CD4-positive, alpha-beta memory T cell (primary cell): ENCODE data around the gene DUS3L. TPM values are rescaled to one million over a fixed set of nuclear protein-coding genes. Genes with fewer than 3 reads are reported as not detected.

ENCODE experiments used
- CTCF ChIA-PET: fragments of 350-600 bp; sonication (Branson Sonifier 250); formaldehyde crosslinking; loops from one replicate; lab custom pipeline; 2021; ENCODE audit warnings: inconsistent platforms; ENCODE audit not compliant: partially characterized antibody; lab: Charles Lee
- POLR2A ChIA-PET: fragments of 350-600 bp; sonication (Branson Sonifier 250); formaldehyde crosslinking; loops from one replicate; lab custom pipeline; 2021; ENCODE audit not compliant: partially characterized antibody; lab: Charles Lee
- DNase-seq, 5 donors: peaks; one replicate each; pipeline versions ENCODE4 v3.0.0 to v3.0.0-alpha.2; 2020 to 2022; ENCODE audit warnings: mixed read lengths in 1 of 5
- H3K27ac ChIP-seq: one replicate; pipeline ENCODE4 v1.7.0; 2013; ENCODE audit warnings: low read depth, low read length
- H3K27me3 ChIP-seq: 2 replicates; pipeline ENCODE4 v1.7.0; 2013; ENCODE audit warnings: mild to moderate bottlenecking, low read length, moderate library complexity; ENCODE audit not compliant: insufficient read depth
- H3K36me3 ChIP-seq: 2 replicates; pipeline ENCODE4 v1.7.0; 2013; ENCODE audit warnings: mild to moderate bottlenecking, low read length, moderate library complexity; ENCODE audit not compliant: insufficient read depth
- H3K4me1 ChIP-seq: 2 replicates; pipeline ENCODE4 v1.7.0; 2013; ENCODE audit warnings: mild to moderate bottlenecking, low read length, moderate library complexity; ENCODE audit not compliant: insufficient read depth
- H3K4me3 ChIP-seq, 2 donors: one replicate each; pipeline ENCODE4 v1.7.0; 2013; ENCODE audit warnings: low read length in 2 of 2, mild to moderate bottlenecking in 1 of 2
- H3K9me3 ChIP-seq, 2 donors: one replicate each; pipeline ENCODE4 v1.7.0; 2013; ENCODE audit warnings: low read length in 2 of 2, control low read depth in 1 of 2; ENCODE audit not compliant: control insufficient read depth in 1 of 2
- H3K27ac Mint-ChIP-seq, 7 donors: one replicate each; pipeline ENCODE4 v1.8.0; 2020 to 2021; ENCODE audit warnings: mixed read lengths in 7 of 7, mild to moderate bottlenecking in 6 of 7, inconsistent platforms in 3 of 7, moderate library complexity in 3 of 7
- H3K27me3 Mint-ChIP-seq, 2 donors: one replicate each; pipeline ENCODE4 v1.8.0; 2020 to 2021; ENCODE audit warnings: mixed read lengths in 2 of 2
- H3K36me3 Mint-ChIP-seq, 2 donors: one replicate each; pipeline ENCODE4 v1.8.0; 2020 to 2021; ENCODE audit warnings: mixed read lengths in 2 of 2, inconsistent platforms in 1 of 2, mild to moderate bottlenecking in 1 of 2
- H3K4me1 Mint-ChIP-seq, 4 donors: one replicate each; pipeline ENCODE4 v1.8.0; 2020 to 2021; ENCODE audit warnings: mixed read lengths in 4 of 4, mild to moderate bottlenecking in 1 of 4
- H3K4me3 Mint-ChIP-seq, 8 donors: one replicate each; pipeline ENCODE4 v1.8.0; 2020 to 2021; ENCODE audit warnings: mixed read lengths in 8 of 8, mild to moderate bottlenecking in 7 of 8, moderate library complexity in 6 of 8, inconsistent platforms in 3 of 8
- H3K9me3 Mint-ChIP-seq, 8 donors: one replicate each; pipeline ENCODE4 v1.8.0; 2020 to 2021; ENCODE audit warnings: mixed read lengths in 8 of 8, mild to moderate bottlenecking in 5 of 8, inconsistent platforms in 3 of 8, moderate library complexity in 1 of 8
- intact Hi-C: fragments of 100-400 bp; cut with micrococcal nuclease; formaldehyde crosslinking; loops from one replicate; pipeline ENCODE4 v1.15.1; 2023
- polyA plus RNA-seq, 2 donors: library from polyadenylated mRNA; unstranded; fragments of 300-500 nt; fragmentation: Illumina TruSeq; gene quantifications; one replicate each; pipeline ENCODE4 v1.2.3, GENCODE V29; 2021
- total RNA-seq, 2 experiments: library from RNA; stranded (reverse); gene quantifications; one replicate each; pipeline ENCODE4 v1.2.3, GENCODE V29; 2021

The DUS3L gene
- total and polyA plus RNA-seq, 4 experiments from 2014 or later: 34.2 to 72.9 (median 47.7) TPM

- no peaks in the 10 kb centered on the region for H3K27me3 ChIP-seq
- H3K4me1 ChIP-seq: peaks cover 22% of the 10 kb centered on the region
- peaks cover 3 to 17% (median 10%) of the 10 kb centered on the region in 4 donors for H3K4me1 Mint-ChIP-seq
- peaks cover 0 to 3% of the 10 kb centered on the region in 2 donors for H3K36me3 Mint-ChIP-seq
- intact Hi-C loops: no loop called here
- no peaks in the 10 kb centered on the region for H3K36me3 ChIP-seq
- H3K4me3 Mint-ChIP-seq: peak overlapping the region; percentile 60 to 91 (median 84)
- DNase-seq: peak in 2 of 5 donors; percentile 16 to 68
- no peaks in the 10 kb centered on the region for H3K9me3 ChIP-seq
- H3K4me3 ChIP-seq: no peak overlapping the region
- peak overlapping the region; percentile 84 to 96 (median 89) for H3K27ac Mint-ChIP-seq
- peaks cover 0 to 2% (median 0%) of the 10 kb centered on the region in 8 donors for H3K9me3 Mint-ChIP-seq
- H3K27me3 Mint-ChIP-seq: peaks cover 0 to 3% of the 10 kb centered on the region in 2 donors
- no peak overlapping the region for H3K27ac ChIP-seq
- ChIA-PET POLR2A (interaction anchor here (0.9 to 3.2 kb wide), 5 partner anchors 18 to 135 kb away, joined by 6 to 54 read pairs (median 9); partner anchors contain the start of genes CATSPERD, DUS3L, LONP1 and NDUFA11), CTCF (interaction anchor here (2.9 kb wide), 1 partner anchor 23 kb away, joined by 22 read pairs; the partner anchor contains the start of gene NRTN)
Measured at GRCh38 chr19:5826531-5827341, 35.8 kb upstream of the DUS3L start.

- peaks cover 2 to 3% of the 10 kb centered on the region in 2 donors for H3K27me3 Mint-ChIP-seq
- H3K27ac Mint-ChIP-seq: no peak overlapping the region
- H3K4me3 ChIP-seq: no peak overlapping the region
- POLR2A ChIA-PET: no interaction called here
- no peaks in the 10 kb centered on the region for H3K27me3 ChIP-seq
- DNase-seq: no peak
- CTCF ChIA-PET: no interaction called here
- intact Hi-C loops: no loop called here
- peaks cover 0 to 5% (median 0%) of the 10 kb centered on the region in 8 donors for H3K9me3 Mint-ChIP-seq
- no peak overlapping the region for H3K27ac ChIP-seq
- peaks cover 3 to 17% (median 11%) of the 10 kb centered on the region in 4 donors for H3K4me1 Mint-ChIP-seq
- no peaks in the 10 kb centered on the region for H3K36me3 ChIP-seq
- H3K9me3 ChIP-seq: no peaks in the 10 kb centered on the region
- peaks cover 22% of the 10 kb centered on the region for H3K4me1 ChIP-seq
- H3K36me3 Mint-ChIP-seq: peaks cover 0 to 3% of the 10 kb centered on the region in 2 donors
- no peak overlapping the region for H3K4me3 Mint-ChIP-seq
Measured at GRCh38 chr19:5825178-5825577, 34.2 kb upstream of the DUS3L start.

- H3K27ac Mint-ChIP-seq: peak overlapping the region in 1 of 7 donors; percentile 48
- ChIA-PET POLR2A (no interaction called here), CTCF (no interaction called here)
- peak overlapping the region in 1 of 8 donors; percentile 15 for H3K4me3 Mint-ChIP-seq
- DNase-seq: no peak
- Histone ChIP-seq H3K4me3 (no peak overlapping the region), H3K4me1 (peaks cover 22% of the 10 kb centered on the region), H3K9me3 (no peaks in the 10 kb centered on the region), H3K27me3 (no peaks in the 10 kb centered on the region), H3K36me3 (no peaks in the 10 kb centered on the region), H3K27ac (no peak overlapping the region)
- intact Hi-C loops: no loop called here
- peaks cover 0 to 3% of the 10 kb centered on the region in 2 donors for H3K36me3 Mint-ChIP-seq
- H3K4me1 Mint-ChIP-seq: peaks cover 2 to 17% (median 11%) of the 10 kb centered on the region in 4 donors
- H3K27me3 Mint-ChIP-seq: peaks cover 2 to 3% of the 10 kb centered on the region in 2 donors
- peaks cover 0 to 5% (median 0%) of the 10 kb centered on the region in 8 donors for H3K9me3 Mint-ChIP-seq
Measured at GRCh38 chr19:5824751-5825150, 33.8 kb upstream of the DUS3L start.

GRCh38 chr19:5823579-5824281, 32.8 kb upstream of the DUS3L start:
- POLR2A ChIA-PET: no interaction called here
- intact Hi-C loops: no loop called here
- DNase-seq: no peak
- Histone ChIP-seq H3K27me3 (no peaks in the 10 kb centered on the region), H3K9me3 (no peaks in the 10 kb centered on the region), H3K4me1 (peaks cover 18% of the 10 kb centered on the region), H3K36me3 (no peaks in the 10 kb centered on the region), H3K4me3 (no peak overlapping the region), H3K27ac (no peak overlapping the region)
- CTCF ChIA-PET: interaction anchor here (1.4 kb wide), 1 partner anchor 20 kb away, joined by 4 read pairs; no protein-coding TSS in a partner anchor
- H3K36me3 Mint-ChIP-seq: peaks cover 0 to 3% of the 10 kb centered on the region in 2 donors
- H3K27me3 Mint-ChIP-seq: peaks cover 2 to 3% of the 10 kb centered on the region in 2 donors
- peaks cover 0 to 5% (median 0%) of the 10 kb centered on the region in 8 donors for H3K9me3 Mint-ChIP-seq
- no peak overlapping the region for H3K27ac Mint-ChIP-seq
- H3K4me1 Mint-ChIP-seq: peaks cover 2 to 17% (median 10%) of the 10 kb centered on the region in 4 donors
- H3K4me3 Mint-ChIP-seq: no peak overlapping the region

- Histone ChIP-seq H3K9me3 (no peaks in the 10 kb centered on the region), H3K36me3 (no peaks in the 10 kb centered on the region), H3K27me3 (no peaks in the 10 kb centered on the region), H3K4me1 (peaks cover 7% of the 10 kb centered on the region), H3K27ac (no peak overlapping the region), H3K4me3 (no peak overlapping the region)
- H3K9me3 Mint-ChIP-seq: peaks cover 0 to 5% (median 0%) of the 10 kb centered on the region in 8 donors
- ChIA-PET CTCF (interaction anchor here (0.6 to 1.4 kb wide), 3 partner anchors 12 to 18 kb away, joined by 3 to 4 read pairs (median 3); no protein-coding TSS in a partner anchor), POLR2A (no interaction called here)
- H3K4me3 Mint-ChIP-seq: no peak overlapping the region
- peaks cover 4 to 8% (median 6%) of the 10 kb centered on the region in 4 donors for H3K4me1 Mint-ChIP-seq
- intact Hi-C loops: no loop called here
- H3K27me3 Mint-ChIP-seq: peaks cover 0 to 2% of the 10 kb centered on the region in 2 donors
- no peaks in the 10 kb centered on the region for H3K36me3 Mint-ChIP-seq
- no peak for DNase-seq
- H3K27ac Mint-ChIP-seq: no peak overlapping the region
Measured at GRCh38 chr19:5822181-5822844, 31.4 kb upstream of the DUS3L start.

- ChIA-PET CTCF (interaction anchor here (0.6 to 1.0 kb wide), 2 partner anchors 12 to 17 kb away, joined by 3 read pairs; no protein-coding TSS in a partner anchor), POLR2A (no interaction called here)
- Histone ChIP-seq H3K27ac (no peak overlapping the region), H3K36me3 (no peaks in the 10 kb centered on the region), H3K9me3 (no peaks in the 10 kb centered on the region), H3K4me1 (peaks cover under 1% of the 10 kb centered on the region), H3K4me3 (no peak overlapping the region), H3K27me3 (no peaks in the 10 kb centered on the region)
- DNase-seq: no peak
- Mint-ChIP-seq H3K4me3 (no peak overlapping the region), H3K27ac (peak overlapping the region in 2 of 7 donors; percentile 35 to 49), H3K4me1 (peaks cover 0 to 4% (median 1%) of the 10 kb centered on the region in 4 donors), H3K36me3 (no peaks in the 10 kb centered on the region), H3K9me3 (peaks cover 0 to 5% (median 0%) of the 10 kb centered on the region in 8 donors), H3K27me3 (peaks cover 0 to 2% of the 10 kb centered on the region in 2 donors)
- intact Hi-C loops: no loop called here
Measured at GRCh38 chr19:5821521-5822180, 30.7 kb upstream of the DUS3L start.
